ENCODE measurements around the gene SUSD3.

- no peak for TF ChIP-seq CTCF (IDR thresholded peaks at IDR 0.05)
- TF ChIP-seq POLR2A (IDR thresholded peaks at IDR 0.05): no peak
Observed at GRCh38 chr9:93124793-93125192, 66.3 kb downstream of the SUSD3 start.
